HG02884 (cell line): ENCODE results near the gene NCKIPSD.

Experiments used
- ATAC-seq: cut with Tn5 transposase; IDR thresholded peaks from one replicate; pipeline ENCODE4 v1.9.1; 2021; ENCODE audit warnings: mild to moderate bottlenecking, moderate library complexity; ENCODE audit not compliant: unreplicated experiment

The NCKIPSD gene

DNA sequence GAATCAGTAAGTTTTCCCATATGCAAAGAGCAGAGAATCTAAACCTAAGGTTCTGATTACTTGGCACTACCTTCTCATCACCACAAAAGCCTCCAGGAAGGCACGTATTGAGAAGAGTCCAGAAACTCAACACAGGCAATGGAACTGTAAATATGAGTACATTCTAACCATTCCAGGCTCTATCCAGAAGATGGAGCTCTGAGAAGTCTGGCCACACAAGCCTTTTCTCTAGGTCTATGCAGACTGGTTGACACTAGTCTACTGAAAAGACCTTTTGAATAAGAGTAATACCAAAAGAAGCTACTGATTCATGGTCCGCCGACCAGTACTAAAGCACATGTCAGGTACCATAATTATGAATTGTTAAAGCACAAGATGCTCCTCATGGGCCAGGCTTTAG lies 12.2 kb upstream of the NCKIPSD start:
- no peak for ATAC-seq

DNA sequence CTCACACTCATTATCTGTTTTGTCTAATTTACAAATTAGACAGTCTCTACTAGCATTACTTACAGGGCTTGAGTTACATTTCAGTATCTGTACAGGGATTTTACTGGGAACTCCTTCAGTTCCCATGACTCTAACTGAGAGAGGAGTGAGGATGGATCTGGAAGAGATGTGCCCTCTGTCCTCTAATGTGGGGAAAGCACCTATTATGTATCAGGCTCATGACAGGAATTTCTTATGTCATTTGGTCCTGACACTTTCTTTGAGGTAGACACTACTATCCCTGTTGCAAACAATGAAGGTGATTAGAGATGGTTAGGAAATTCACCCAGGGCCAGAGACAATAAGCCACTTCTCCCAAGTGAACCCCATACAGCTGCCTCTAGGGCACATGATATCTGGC lies 10.9 kb upstream of the NCKIPSD start:
- ATAC-seq, result no peak

DNA sequence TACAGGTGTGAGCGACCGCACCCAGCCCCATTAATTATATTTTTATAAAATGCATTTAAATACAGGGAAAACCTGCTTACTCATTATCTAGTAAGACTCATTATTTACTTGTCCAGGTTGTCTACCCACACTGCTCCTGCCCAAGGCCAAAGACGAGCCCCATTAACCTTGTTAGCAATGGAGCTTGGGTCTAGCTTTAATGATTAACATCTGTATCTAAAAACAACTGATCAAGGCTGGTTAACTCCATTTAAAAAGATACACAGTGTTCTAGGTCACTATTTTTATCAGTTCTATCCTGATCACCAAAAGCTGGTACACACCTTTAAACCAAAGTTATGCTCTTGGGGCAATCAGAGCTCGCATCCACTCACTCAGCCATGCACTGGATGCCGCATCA lies 10.4 kb upstream of the NCKIPSD start:
- ATAC-seq, result no peak

GRCh38 chr3:48695393-48695753 lies 9.7 kb upstream of the NCKIPSD start:
- no peak for ATAC-seq

DNA sequence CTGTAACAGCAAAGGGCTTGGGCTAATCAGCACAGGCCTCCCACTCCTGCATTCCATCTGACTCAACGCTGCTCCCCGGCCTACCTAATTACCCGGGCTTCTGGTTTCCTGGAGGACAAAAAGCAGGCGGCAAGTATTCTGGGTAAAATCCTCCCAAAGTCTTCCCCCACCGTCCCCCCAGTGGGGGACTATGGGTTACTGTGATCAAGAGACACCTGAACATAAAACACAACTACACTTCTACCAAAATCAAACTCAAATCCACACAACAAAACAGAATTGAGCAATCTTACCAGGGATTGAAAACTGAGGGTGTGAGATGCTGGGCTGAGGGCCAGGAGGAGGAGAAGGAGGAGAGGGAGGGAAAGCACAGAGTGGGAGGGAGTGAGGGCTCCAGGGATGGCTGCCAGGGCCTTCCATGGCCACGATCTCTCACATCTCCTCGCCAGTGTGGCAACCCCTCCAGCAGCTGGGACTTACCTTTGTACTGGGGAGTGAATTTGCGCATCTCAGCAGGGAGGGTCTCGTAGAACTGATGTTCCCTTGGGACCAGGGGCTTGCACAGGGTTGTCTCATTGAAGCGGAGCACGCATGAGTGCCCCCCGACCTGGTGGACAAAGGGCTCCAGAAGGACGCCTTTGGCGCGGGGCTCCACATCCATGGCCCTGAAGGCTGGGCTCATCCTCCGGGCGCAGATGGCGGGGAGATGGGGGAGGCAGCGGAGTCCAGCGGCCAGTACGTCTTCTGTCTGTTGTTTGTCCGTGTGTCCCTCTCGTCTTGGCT lies 9.1 kb upstream of the NCKIPSD start:
- ATAC-seq, result no peak

DNA sequence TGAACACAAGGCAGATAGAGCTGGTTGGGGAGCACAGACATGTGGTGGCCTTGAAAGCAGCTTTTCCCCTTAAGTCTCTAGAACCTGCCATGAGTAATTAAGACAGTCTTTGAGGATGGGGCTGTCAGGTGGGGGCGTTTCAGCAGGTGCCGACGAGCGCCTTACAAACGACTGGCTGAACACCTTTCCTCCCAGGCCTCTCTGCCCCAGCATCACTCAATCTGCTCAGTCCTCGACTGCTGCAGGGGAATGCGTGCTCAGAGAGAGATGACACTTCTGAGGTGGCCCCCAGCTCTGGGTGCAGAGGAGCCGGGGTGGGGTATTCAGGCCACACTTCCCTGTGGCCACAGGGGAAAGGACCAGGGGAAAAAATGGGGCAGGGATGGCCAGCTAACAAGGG lies 8.1 kb upstream of the NCKIPSD start:
- ATAC-seq, result no peak

- ATAC-seq, result no peak
These were observed 6.8 kb upstream of the NCKIPSD start for GRCh38 chr3:48692551-48692950.

DNA sequence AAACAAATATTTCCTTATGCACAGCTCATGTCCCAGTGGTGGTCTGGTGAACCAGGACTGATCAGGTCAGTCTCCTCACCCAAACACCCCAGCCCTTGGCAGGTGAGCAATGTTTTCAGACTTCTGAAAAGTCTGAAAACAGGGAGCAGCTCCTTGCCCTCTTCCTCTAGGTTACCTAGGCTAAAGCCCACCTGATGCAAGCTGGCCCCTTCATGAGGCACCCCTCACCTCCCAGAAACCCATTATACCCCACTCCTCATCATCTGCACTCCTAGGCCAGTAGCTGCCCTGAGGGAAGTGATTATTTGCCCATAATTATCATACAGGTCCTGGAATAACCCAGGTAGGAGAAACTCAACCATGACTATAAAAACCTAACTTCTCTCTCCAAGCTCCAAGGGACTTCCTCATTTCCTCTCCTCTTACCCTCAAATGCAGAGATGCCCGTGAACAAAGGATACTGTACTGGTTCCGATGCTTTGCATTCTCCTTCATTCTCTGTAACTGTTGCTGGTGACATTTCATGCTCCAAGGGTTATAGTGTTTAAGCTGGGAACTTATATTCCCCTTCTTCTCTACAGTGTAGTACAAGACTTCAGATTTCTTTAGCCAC lies 5.2 kb upstream of the NCKIPSD start:
- ATAC-seq, result no peak

GRCh38 chr3:48689384-48689783 lies 3.7 kb upstream of the NCKIPSD start:
- no peak for ATAC-seq

GRCh38 chr3:48688737-48689075 lies 3.0 kb upstream of the NCKIPSD start:
- ATAC-seq, result no peak

GRCh38 chr3:48688032-48688736 lies 2.5 kb upstream of the NCKIPSD start:
- ATAC-seq, result no peak

- ATAC-seq, result no peak
These were observed 1.5 kb upstream of the NCKIPSD start for GRCh38 chr3:48687220-48687678.

DNA sequence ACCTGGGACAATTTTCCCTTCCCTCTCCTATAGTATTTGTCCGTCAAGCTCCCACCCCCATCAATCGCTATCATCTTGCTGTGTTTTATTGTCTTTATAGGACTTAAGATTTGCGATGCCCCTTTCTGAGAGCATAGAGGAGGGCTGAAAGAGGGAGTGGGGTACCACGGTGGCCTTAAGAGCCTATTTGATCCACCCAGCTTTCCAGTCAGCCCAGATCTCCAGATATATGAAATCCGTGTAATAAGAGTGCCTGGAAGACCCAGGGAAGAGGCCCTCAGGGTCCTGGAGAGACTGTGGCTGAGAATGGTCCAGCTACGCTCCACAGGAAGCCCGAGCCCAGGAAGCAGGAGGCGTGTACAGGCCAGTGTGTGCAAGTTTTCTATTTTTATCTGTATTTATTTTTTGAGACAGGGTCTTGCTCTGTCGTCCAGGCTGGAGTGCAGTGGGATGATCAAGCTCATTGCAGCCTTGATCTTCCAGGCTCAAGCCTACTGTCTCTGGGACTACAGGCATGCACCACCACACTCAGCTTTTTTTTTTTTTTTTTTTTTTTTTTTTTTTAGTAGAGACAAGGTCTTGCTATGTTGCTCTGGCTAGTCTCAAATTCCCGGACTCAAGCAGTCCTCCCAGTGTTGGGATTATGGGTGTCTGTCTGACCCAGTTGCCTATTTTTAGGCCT lies 964 bp upstream of the NCKIPSD start:
- ATAC-seq, result no peak

- ATAC-seq, result no peak
These were observed 467 bp downstream of the NCKIPSD start for GRCh38 chr3:48685293-48685602.

GRCh38 chr3:48684480-48685143 lies 1.1 kb downstream of the NCKIPSD start:
- no peak for ATAC-seq

GRCh38 chr3:48684054-48684349 lies 1.7 kb downstream of the NCKIPSD start:
- ATAC-seq, result no peak

- ATAC-seq, result no peak
These were observed 2.9 kb downstream of the NCKIPSD start for GRCh38 chr3:48682786-48683185.

DNA sequence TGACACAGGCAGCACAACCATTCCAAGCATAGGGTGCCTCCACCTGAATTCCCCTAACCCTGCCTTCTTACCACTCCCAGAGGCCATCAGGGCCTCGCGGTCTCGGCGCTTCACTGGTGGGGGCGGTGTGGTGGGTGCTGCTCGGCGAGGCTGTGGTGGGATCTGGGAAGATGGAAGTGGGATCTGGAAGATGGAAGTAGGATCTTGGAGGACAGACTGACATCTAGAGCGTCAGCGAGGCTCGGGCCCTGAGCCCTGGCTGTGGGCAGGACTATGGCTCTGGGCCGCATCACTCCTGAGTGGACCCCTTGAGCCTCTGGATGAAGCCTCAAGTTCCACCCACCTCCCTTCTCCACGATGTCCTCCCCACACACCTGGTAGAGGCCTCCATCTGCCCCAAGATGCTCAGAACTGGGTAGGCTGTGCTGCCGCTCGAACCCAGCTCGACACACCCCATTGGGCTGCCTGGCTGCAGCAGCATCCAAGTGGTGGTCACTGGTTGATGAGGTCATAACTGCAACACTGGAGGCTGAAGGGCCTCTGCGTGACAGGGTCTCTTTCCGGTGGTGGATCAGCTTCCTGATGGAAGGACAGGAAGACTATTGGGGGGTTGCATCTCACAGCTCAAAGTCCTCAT lies 3.6 kb downstream of the NCKIPSD start:
- no peak for ATAC-seq

DNA sequence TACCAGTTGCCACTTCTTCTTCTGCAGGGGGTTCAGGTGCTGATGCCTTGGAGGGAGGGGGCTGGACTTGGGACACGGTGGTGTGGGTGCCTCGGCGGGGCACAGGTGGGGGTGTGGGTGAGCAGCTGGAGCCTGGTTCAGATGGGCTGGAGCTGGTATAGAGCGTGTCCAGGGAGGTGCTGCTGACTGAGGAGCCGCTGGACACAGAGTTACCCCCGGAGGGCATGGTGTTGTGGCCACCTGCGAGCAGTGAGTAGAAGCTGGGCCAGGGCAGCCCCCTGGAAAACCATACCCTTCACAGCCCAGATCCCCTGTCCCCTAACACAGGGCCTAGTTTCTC lies 4.2 kb downstream of the NCKIPSD start:
- ATAC-seq, result no peak

DNA sequence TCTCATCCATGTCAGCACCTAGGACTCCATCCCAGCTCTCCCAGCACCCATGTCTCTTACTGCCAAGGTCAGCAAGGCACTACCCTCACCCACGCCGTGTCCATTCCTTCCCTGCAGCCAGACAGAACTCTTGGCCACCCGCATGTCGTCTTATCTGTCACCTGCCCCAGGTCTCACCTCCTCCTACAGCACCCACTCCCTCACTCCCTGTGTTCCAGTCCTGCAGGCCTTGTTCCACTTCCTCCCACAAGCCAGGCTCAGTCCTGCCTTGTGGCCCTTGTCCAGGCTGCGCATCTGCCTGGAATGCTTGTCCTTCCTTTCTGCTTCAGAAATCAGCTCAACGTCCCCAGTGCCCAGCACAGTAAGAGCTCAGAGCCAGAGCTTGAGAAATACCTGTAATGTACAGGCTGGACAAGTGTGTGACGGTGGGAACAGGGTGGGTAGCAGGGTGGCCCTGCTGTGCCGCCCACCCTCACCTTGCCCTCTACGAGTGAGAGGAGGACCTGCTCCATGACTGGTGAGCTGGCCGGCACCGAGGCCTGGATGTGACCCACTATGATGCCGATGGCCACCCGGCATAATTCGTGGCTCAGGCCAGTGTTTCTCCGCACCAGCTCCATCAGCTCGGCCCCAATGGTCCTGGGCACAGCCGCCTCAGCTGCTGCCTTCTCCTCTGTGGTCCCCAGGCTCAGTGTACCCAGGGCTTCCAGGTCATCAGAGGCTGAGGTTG lies 4.7 kb downstream of the NCKIPSD start:
- ATAC-seq, result no peak
